Ishikawa (cell line): ENCODE results near the gene IL1RAPL1.

Experiments used
- CEBPB ChIP-seq: IDR thresholded peaks from 2 replicates; pipeline ENCODE4 v1.6.1; 2012
- CREB1 ChIP-seq: IDR thresholded peaks from 2 replicates; pipeline ENCODE4 v1.6.1; 2012; ENCODE audit warnings: low read depth
- EGR1 ChIP-seq: IDR thresholded peaks from 2 replicates; pipeline ENCODE4 v1.6.1; 2012
- EP300 ChIP-seq: IDR thresholded peaks from 2 replicates; pipeline ENCODE4 v1.6.1; 2012; ENCODE audit warnings: borderline replicate concordance
- FOXM1 ChIP-seq: IDR thresholded peaks from 2 replicates; pipeline ENCODE4 v1.6.1; 2012; ENCODE audit warnings: low read depth, borderline replicate concordance
- MAX ChIP-seq: IDR thresholded peaks from 2 replicates; pipeline ENCODE4 v1.6.1; 2012
- NFIC ChIP-seq: IDR thresholded peaks from 2 replicates; pipeline ENCODE4 v1.6.1; 2012
- RAD21 ChIP-seq: IDR thresholded peaks from 2 replicates; pipeline ENCODE4 v1.6.1; 2012; ENCODE audit warnings: low read depth
- REST ChIP-seq: IDR thresholded peaks from 2 replicates; pipeline ENCODE4 v1.6.1; 2012; ENCODE audit warnings: low read depth, mild to moderate bottlenecking
- TAF1 ChIP-seq: IDR thresholded peaks from 2 replicates; pipeline ENCODE4 v1.6.1; 2012; ENCODE audit warnings: low read depth, mild to moderate bottlenecking
- TCF12 ChIP-seq: IDR thresholded peaks from 2 replicates; pipeline ENCODE4 v1.6.1; 2012; ENCODE audit warnings: low read depth
- TEAD4 ChIP-seq: IDR thresholded peaks from 2 replicates; pipeline ENCODE4 v1.6.1; 2012
- USF1 ChIP-seq: IDR thresholded peaks from 2 replicates; pipeline ENCODE4 v1.6.1; 2012
- YY1 ChIP-seq: IDR thresholded peaks from 2 replicates; pipeline ENCODE4 v1.6.1; 2012; ENCODE audit warnings: low read depth
- ZBTB7A ChIP-seq: IDR thresholded peaks from 2 replicates; pipeline ENCODE4 v1.6.1; 2012; ENCODE audit warnings: low read depth

IL1RAPL1 gene

GRCh38 chrX:29107231-29107630 lies 520.0 kb downstream of the IL1RAPL1 start:
- TF ChIP-seq TEAD4 = no peak
- TF ChIP-seq REST = no peak
- no peak for TF ChIP-seq NFIC
- no peak for TF ChIP-seq CEBPB
- no peak for TF ChIP-seq TCF12
- no peak for TF ChIP-seq EGR1
- TF ChIP-seq YY1 = no peak
- no peak for TF ChIP-seq RAD21
- no peak for TF ChIP-seq USF1
- no peak for TF ChIP-seq TAF1
- TF ChIP-seq ZBTB7A = no peak
- no peak for TF ChIP-seq MAX
- TF ChIP-seq CREB1 = no peak
- no peak for TF ChIP-seq FOXM1
- no peak for TF ChIP-seq EP300

- no peak for TF ChIP-seq EP300
- no peak for TF ChIP-seq REST
- TF ChIP-seq TAF1 = no peak
- no peak for TF ChIP-seq MAX
- TF ChIP-seq CEBPB = no peak
- TF ChIP-seq ZBTB7A = no peak
- TF ChIP-seq RAD21 = no peak
- TF ChIP-seq NFIC = no peak
- no peak for TF ChIP-seq FOXM1
- TF ChIP-seq TEAD4 = no peak
Observed at GRCh38 chrX:29110041-29110440, 522.8 kb downstream of the IL1RAPL1 start.

- no peak for TF ChIP-seq ZBTB7A
- no peak for TF ChIP-seq CEBPB
- no peak for TF ChIP-seq FOXM1
- no peak for TF ChIP-seq RAD21
- no peak for TF ChIP-seq MAX
Observed at GRCh38 chrX:29113221-29113620, 526.0 kb downstream of the IL1RAPL1 start.

GRCh38 chrX:29130905-29131304 lies 543.7 kb downstream of the IL1RAPL1 start:
- TF ChIP-seq MAX = no peak
- no peak for TF ChIP-seq CREB1
- TF ChIP-seq EGR1 = no peak
- TF ChIP-seq EP300 = no peak
- TF ChIP-seq TEAD4 = no peak
- no peak for TF ChIP-seq TCF12
- TF ChIP-seq RAD21 = no peak
- no peak for TF ChIP-seq REST
- TF ChIP-seq YY1 = no peak
- TF ChIP-seq TAF1 = no peak
- no peak for TF ChIP-seq CEBPB
- TF ChIP-seq NFIC = no peak
- no peak for TF ChIP-seq USF1

GRCh38 chrX:29136904-29137303 lies 549.7 kb downstream of the IL1RAPL1 start:
- no peak for TF ChIP-seq TCF12
- TF ChIP-seq ZBTB7A = no peak
- TF ChIP-seq MAX = no peak
- TF ChIP-seq YY1 = no peak
- TF ChIP-seq EGR1 = no peak
- no peak for TF ChIP-seq CREB1
- no peak for TF ChIP-seq FOXM1
- no peak for TF ChIP-seq CEBPB
- TF ChIP-seq REST = no peak
- no peak for TF ChIP-seq TEAD4
- TF ChIP-seq EP300 = no peak
- no peak for TF ChIP-seq USF1
- no peak for TF ChIP-seq RAD21
